GM19239 (cell line): Measurements from ENCODE around the gene CHST6.
"Not testable (repeated sequence)": the region's sequence is repeated elsewhere in the genome, so short reads cannot be mapped to it uniquely, and the experiment has no call there.

Experiments used
- DNase-seq: peaks from one replicate; pipeline ENCODE4 v3.0.0; 2011; ENCODE audit warnings: low spot score; ENCODE audit not compliant: insufficient read length
- FAIRE-seq: peaks from 2 replicates; lab custom pipeline; 2011; peaks lifted over from hg19 to GRCh38; lab: Jason Lieb, UNC

CHST6 gene

GRCh38 chr16:75478480-75479345 lies 16.5 kb downstream of the CHST6 start:
- FAIRE-seq (no peak), DNase-seq (no peak)

DNA sequence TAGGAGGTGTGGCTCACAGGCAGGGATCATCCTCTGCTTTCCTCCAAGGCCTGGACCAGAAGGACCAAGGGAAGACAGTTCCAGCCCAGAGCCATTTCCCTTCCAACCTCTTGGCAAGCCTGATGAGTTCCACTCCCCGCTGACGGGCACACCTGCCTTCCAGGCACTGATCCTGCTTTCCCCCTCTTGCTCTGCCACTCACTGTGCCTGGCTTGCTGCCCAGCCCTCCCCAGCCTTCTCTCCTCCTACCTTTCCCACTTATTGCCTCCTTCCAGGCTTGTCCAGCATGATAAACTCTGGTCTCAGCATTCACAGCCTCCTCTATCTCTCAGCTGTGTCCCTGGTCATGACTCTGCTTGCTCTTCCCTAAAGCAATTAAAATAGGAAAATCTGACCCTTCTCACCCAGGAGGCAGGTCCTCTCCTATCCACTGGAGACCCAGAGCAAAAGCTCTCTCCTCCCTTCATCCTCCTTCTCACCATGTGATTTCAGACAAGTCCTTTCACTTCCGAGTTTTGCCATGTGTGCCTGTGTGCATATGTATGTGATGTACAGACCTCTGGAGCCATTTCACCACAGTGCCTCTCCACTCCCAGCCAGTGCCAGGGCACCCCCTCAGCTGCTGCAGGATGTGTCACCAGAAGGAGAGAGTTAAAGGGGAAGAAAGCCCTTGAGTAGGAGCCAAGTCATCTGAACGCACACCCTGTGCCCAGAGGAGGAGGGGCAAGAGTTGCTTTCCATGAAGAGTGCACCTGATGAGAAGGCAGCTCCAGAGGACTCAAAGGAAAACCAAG lies 17.4 kb downstream of the CHST6 start:
- no peak for FAIRE-seq
- no peak for DNase-seq

- DNase-seq (no peak), FAIRE-seq (no peak)
These were observed 18.4 kb downstream of the CHST6 start for GRCh38 chr16:75476817-75477216.

DNA sequence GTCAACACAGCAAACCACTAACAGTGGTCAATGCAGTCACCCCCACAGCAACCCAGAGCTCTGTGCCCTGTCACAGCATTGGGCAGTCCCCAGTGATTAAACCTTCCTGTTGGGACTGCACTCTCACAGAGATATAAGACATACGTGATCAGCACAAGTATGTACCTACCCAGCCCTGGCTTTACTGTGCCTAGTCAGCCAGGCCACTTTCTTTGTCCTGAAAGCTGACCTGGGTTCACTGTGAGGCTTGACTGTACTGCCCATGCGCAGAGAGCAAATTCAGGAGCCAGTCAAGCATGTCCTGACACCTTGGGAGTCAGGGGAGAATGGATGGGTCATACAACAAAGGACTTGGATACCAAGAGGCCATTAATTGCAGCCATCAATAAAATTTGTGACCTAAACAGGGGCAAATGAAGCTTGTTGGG lies 19.8 kb downstream of the CHST6 start:
- FAIRE-seq (no peak), DNase-seq (no peak)

DNA sequence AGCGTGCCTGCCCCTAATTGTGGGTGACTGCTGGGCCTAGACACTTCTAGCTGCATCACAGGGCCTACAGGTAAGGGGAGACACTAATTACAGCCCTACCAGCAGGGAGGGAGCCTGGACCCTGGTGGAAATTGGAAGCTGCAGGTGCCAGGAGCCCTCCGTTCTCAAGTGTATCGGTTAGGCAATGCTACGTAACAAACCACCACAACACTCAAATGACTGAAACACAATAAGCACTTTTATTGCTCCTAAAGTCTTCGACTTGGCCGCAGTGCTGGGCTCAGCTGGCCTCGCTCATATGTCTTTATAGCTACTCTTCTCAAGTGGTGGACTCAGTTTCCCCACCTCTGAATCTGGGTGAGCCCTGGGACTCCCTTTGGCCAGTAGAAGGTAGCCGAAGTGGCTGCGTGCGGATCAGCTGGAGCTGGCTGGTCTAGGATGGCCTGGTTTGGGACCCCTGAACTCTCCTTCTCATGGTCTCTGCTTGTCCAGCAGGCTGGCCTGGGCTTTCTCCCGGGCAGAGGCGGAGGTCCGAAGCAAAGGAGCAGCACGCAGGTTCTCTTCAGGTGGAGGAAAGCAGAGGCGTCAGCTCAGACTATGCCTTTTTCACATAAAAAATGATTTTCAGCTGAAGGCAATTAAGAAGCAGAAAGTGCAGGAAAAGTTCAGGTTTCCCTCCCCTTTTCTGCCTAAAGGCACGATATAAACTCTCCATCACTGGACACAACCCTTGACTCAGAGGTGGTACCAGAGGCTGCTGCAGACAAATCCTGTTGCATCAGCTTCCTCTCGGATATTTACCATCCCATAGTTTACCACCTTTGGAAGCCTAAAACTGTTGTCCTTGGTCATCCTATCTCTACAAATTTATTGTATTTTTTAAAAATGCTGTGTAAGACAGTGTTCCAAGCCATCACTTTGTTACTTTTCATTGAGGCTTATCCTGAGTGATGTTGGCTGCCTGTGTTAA lies 22.0 kb downstream of the CHST6 start:
- DNase-seq, result no peak
- no peak for FAIRE-seq

GRCh38 chr16:75471723-75472633 lies 23.3 kb downstream of the CHST6 start:
- DNase-seq (no peak), FAIRE-seq (peak; percentile 87)

- DNase-seq (no peak), FAIRE-seq (no peak)
These were observed 28.5 kb downstream of the CHST6 start for GRCh38 chr16:75466760-75467159.

DNA sequence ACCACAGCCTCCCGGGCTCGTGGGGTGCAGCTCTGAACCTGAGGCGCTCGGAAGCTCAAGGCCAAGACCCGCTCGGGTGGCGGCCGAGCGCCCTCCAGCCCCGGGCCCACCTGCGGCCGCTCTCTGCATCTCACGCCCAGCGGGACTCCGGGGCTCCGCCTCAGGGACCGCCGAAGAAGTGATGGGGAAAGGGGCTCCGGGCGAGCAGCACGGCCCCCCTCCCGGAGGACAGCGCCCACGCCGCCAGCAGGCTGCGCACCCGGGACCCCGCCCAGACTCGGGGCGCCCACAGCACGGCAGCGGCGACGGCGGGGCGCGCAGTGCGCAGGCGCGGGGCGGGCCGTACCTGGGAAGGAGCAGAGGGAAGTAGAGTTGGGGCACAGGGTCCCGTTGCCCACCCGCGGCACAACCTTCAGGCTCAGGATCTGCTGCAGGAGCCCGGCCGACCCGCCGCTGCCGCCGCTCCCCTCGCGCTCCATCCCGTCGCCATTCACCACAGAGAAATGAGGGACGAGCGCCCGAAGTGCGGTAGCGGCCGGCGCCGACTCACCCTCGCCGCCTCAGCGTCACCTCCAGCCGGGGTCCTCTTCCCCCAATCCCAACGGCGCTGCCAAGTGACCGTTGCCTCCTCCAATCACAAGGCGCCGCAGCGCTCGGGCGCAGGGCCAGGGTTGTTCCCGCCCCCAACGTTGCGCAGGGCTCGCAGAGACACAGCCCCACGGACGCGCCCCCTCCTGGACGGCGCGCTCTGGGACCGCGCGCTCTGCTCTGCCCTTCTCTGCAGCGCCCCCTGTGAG lies 30.9 kb downstream of the CHST6 start, which contains the start of gene TMEM170A:
TMEM170A (minus strand) TSS at position 568 of the 797 bp plus-strand sequence; CDS start at position 479, 89 bp downstream.
- DNase-seq (peak; percentile 94), FAIRE-seq (peak; percentile 94)

DNA sequence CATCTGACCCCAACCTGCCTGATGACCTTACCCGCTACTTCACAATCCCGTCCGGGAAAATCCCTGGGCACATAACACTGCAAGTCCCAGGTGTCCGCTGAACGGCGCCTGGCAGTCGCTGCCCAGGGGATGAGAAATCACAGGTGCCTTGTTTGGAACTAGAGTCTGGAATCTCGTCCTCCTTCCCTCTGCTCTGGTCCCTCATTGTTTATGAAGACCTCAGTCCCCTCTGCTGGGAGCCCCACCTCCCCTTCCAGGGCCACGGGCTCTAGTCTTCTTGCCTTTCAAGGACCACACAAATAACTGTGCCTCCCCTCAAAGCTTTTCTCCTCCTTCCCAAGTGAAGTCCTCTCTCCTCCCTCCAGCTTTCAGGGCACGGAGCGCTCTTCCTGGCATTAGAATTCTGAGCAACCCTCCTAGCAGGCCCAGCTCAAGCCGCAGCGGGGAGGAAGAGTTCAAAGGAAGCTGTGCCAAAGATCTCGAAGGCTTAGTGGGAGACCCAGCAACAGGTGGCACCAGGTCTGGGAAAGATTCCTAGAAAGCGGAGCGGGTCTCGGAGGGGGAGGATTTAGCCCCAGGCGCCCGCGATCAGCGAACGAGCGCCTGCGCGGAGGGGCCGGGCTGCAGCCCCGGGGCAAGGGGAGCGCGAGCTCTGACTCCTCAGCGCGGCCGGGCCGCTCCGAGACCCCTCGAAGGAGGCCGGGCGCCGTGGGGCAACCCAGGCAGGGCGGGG lies 31.7 kb downstream of the CHST6 start:
- DNase-seq, result not testable (repeated sequence)
- peak; percentile 72 for FAIRE-seq

- FAIRE-seq (peak; percentile 23), DNase-seq (no peak)
These were observed 32.4 kb downstream of the CHST6 start for GRCh38 chr16:75462806-75463205.

GRCh38 chr16:75461575-75461974 lies 33.7 kb downstream of the CHST6 start:
- no peak for FAIRE-seq
- no peak for DNase-seq

DNA sequence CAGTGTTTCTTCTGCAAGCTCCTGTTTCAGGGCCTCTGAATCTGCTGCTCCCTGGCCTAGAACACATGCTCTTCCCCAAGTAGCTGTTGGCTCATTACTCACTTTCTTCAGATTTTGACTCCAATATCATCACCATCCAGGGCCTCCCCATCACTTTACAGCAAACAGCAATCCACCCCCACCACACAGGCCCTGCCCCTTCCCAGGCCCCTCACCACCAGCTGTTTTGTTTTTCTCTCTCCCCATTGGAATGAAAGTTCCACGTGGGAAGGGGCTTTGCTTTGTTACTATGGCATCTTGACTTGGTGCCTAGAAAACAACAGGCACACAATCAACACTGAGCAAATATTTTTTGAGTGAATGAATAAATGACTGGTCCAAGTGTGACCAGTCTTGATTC lies 34.8 kb downstream of the CHST6 start:
- FAIRE-seq (no peak), DNase-seq (no peak)

- FAIRE-seq (no peak), DNase-seq (no peak)
These were observed 35.5 kb downstream of the CHST6 start for GRCh38 chr16:75459691-75460090.

DNA sequence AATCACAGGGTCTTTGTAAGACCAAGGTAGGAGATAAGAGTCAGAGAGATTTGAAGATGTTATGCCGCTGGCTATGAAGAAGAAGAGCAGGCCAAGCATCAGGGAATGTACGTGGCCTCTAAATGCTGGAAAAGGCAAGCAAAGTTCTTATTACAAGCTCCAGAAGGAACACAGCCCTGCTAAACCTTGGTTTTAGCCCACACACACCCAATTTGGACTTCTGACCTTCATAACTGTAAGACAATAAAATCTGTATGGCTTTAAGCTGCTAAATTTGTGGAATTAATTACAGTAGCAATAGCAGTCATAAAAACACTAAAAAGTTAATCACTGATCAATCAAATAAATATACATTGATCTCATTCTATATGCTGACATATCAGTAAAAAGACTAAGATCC lies 36.8 kb downstream of the CHST6 start:
- FAIRE-seq (no peak), DNase-seq (no peak)

GRCh38 chr16:75458029-75458428 lies 37.2 kb downstream of the CHST6 start:
- no peak for DNase-seq
- FAIRE-seq, result no peak

- FAIRE-seq (no peak), DNase-seq (no peak)
These were observed 37.7 kb downstream of the CHST6 start for GRCh38 chr16:75457485-75458021.

DNA sequence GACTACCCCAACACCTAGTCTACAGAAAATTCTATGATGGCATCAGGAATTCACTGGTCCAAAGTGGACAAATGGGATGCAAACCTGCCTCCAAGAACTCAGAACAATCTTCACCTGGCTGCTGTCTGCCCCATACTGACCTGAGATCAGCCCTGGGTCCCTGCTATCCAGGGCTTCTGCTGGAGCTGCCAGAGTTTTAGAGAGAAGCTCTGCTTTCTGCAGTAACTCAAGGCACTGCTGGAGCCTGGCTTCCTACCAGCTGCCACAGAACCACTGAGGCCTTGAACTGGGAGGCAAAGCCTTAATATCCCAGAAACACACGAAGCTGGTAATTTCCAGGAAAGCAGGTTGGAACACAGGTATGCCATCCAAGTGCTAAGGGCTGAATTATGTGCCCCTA lies 38.3 kb downstream of the CHST6 start:
- no peak for FAIRE-seq

More for the DNA sequence above, 38.3 kb downstream of the CHST6 start:
- no peak for DNase-seq
